HG03342 (cell line): Measurements from ENCODE around the gene P2RX2.

ENCODE experiments used
- ATAC-seq: cut with Tn5 transposase; IDR thresholded peaks from one replicate; pipeline ENCODE4 v1.9.1; 2021; ENCODE audit warnings: mild to moderate bottlenecking, moderate library complexity; ENCODE audit not compliant: unreplicated experiment

The P2RX2 gene

GRCh38 chr12:132602572-132603239 lies 15.9 kb upstream of the P2RX2 start:
- no peak for ATAC-seq

- no peak for ATAC-seq
These were observed 15.1 kb upstream of the P2RX2 start for GRCh38 chr12:132603240-132604150.

GRCh38 chr12:132604151-132604618 lies 14.4 kb upstream of the P2RX2 start:
- no peak for ATAC-seq

GRCh38 chr12:132604668-132605441 lies 13.7 kb upstream of the P2RX2 start:
- no peak for ATAC-seq

- no peak for ATAC-seq
These were observed 12.7 kb upstream of the P2RX2 start for GRCh38 chr12:132605892-132606291.

GRCh38 chr12:132606466-132606865 lies 12.1 kb upstream of the P2RX2 start:
- no peak for ATAC-seq

- ATAC-seq, result no peak
These were observed 11.6 kb upstream of the P2RX2 start for GRCh38 chr12:132606927-132607326.

GRCh38 chr12:132608231-132609171 lies 10.1 kb upstream of the P2RX2 start:
- ATAC-seq, result no peak

- ATAC-seq, result no peak
These were observed 8.4 kb upstream of the P2RX2 start, which contains the start of gene LRCOL1 for GRCh38 chr12:132610051-132610759. LRCOL1 (minus strand) TSS chr12:132610582; CDS start chr12:132606251, 4,331 bp downstream.

- no peak for ATAC-seq
These were observed 7.5 kb upstream of the P2RX2 start for GRCh38 chr12:132610866-132611602.

GRCh38 chr12:132611620-132612019 lies 7.0 kb upstream of the P2RX2 start:
- ATAC-seq, result no peak

GRCh38 chr12:132614029-132614428 lies 4.5 kb upstream of the P2RX2 start:
- ATAC-seq, result no peak

- no peak for ATAC-seq
These were observed 3.6 kb upstream of the P2RX2 start for GRCh38 chr12:132614861-132615578.

GRCh38 chr12:132615579-132616038 lies 3.0 kb upstream of the P2RX2 start:
- ATAC-seq, result no peak

GRCh38 chr12:132617135-132617701 lies 1.4 kb upstream of the P2RX2 start:
- ATAC-seq, result no peak

- no peak for ATAC-seq
These were observed 524 bp upstream of the P2RX2 start for GRCh38 chr12:132617822-132618682.

- no peak for ATAC-seq
These were observed 452 bp downstream of the P2RX2 start for GRCh38 chr12:132619071-132619385.
